ENCODE results near the gene NOS2.
"Not testable (repeated sequence)": the region's sequence is repeated elsewhere in the genome, so short reads cannot be mapped to it uniquely, and the experiment has no call there.

NOS2 gene

GRCh38 chr17:27762527-27763305 is 37.6 kb downstream of the NOS2 start:
- H3K4me1 ChIP-seq (ENCODE audit: control insufficient read depth, insufficient read depth, low read length): no peaks in the 10 kb centered on the region
- H3K4me3 ChIP-seq (ENCODE audit: low read depth, low read length): no peak overlapping the region
- H3K9ac ChIP-seq (ENCODE audit: low read length): no peak overlapping the region
- no peaks in the 10 kb centered on the region for H3K27me3 ChIP-seq (ENCODE audit: control insufficient read depth, insufficient read depth, low read length)
- H3K27ac ChIP-seq (ENCODE audit: low read depth, low read length): no peak overlapping the region
- no peaks in the 10 kb centered on the region for H3K9me3 ChIP-seq (ENCODE audit: control insufficient read depth, insufficient read depth, low read depth, low read length)
- no peaks in the 10 kb centered on the region for H3K36me3 ChIP-seq (ENCODE audit: control insufficient read depth, insufficient read depth, low read length)

GRCh38 chr17:27760931-27761330 is 39.4 kb downstream of the NOS2 start:
- not testable (repeated sequence) for H3K27ac ChIP-seq (ENCODE audit: low read depth, low read length); H3K4me3 ChIP-seq (ENCODE audit: low read depth, low read length); H3K4me1 ChIP-seq (ENCODE audit: control insufficient read depth, insufficient read depth, low read length); H3K9me3 ChIP-seq (ENCODE audit: control insufficient read depth, insufficient read depth, low read depth, low read length); H3K36me3 ChIP-seq (ENCODE audit: control insufficient read depth, insufficient read depth, low read length); H3K9ac ChIP-seq (ENCODE audit: low read length); H3K27me3 ChIP-seq (ENCODE audit: control insufficient read depth, insufficient read depth, low read length)

DNA sequence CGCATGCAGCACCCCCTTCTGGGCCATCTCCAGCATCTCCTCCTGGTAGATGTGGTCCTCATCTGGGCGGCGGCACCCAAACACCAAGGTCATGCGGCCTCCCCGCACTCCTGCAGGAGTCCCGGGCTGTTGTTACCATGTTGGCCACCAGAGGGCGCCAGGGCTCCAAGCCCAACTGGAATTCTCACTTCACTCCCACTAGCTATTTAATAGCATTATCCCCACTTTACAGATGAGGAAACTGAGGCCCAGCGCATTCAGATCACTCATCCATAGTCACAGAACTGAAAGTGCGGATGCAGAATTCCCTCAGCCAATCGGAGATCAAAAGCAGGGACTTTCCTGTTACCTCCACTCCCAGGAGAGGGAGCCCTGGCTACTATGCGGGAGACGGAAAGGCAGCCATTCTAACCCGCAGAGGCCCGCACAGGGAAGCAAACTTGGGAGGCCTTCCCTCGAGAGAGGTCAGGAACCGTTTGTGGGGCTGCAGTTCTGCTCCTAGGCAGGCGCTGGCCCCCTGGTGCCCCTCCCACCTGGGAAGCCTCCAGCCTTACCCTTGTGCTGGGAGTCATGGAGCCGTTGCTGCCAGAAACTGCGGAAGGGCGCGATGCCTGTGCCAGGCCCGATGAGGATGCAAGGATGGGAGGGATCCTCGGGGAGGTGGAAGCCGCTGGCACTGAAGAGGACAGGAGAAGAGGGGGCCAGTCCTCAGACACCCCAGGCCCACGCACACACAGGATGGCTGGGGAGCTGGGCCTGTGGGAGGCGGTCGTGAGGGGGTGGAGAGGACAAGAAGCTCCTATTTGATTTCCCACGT is 40.1 kb downstream of the NOS2 start:
- Histone ChIP-seq H3K27me3 (ENCODE audit: control insufficient read depth, insufficient read depth, low read length) (no peaks in the 10 kb centered on the region), H3K9me3 (ENCODE audit: control insufficient read depth, insufficient read depth, low read depth, low read length) (no peaks in the 10 kb centered on the region), H3K9ac (ENCODE audit: low read length) (no peak overlapping the region), H3K36me3 (ENCODE audit: control insufficient read depth, insufficient read depth, low read length) (no peaks in the 10 kb centered on the region), H3K4me3 (ENCODE audit: low read depth, low read length) (no peak overlapping the region), H3K27ac (ENCODE audit: low read depth, low read length) (no peak overlapping the region), H3K4me1 (ENCODE audit: control insufficient read depth, insufficient read depth, low read length) (no peaks in the 10 kb centered on the region)

DNA sequence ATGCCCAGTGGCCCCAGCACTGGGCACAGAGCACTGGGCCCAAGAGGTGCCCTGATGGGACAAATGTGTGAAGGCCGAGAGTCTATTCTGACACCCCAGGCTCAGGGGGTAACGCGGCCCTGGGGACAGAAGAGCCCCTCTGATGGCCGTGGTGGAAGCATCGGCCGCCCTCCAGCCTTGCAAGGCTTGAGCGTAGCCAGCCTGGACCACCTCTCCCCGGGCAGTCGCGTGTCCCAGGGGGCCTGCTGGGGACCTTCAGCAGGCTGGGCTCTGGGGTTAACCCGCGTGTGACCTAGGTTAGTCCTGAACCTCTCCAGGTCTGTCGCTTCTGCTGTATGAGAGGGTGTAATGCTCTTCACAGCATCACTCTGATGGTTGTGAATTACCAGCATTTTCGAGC is 40.8 kb downstream of the NOS2 start:
- H3K9ac ChIP-seq (ENCODE audit: low read length): no peak overlapping the region
- no peaks in the 10 kb centered on the region for H3K4me1 ChIP-seq (ENCODE audit: control insufficient read depth, insufficient read depth, low read length)
- no peaks in the 10 kb centered on the region for H3K36me3 ChIP-seq (ENCODE audit: control insufficient read depth, insufficient read depth, low read length)
- no peak overlapping the region for H3K4me3 ChIP-seq (ENCODE audit: low read depth, low read length)
- no peak overlapping the region for H3K27ac ChIP-seq (ENCODE audit: low read depth, low read length)
- no peaks in the 10 kb centered on the region for H3K27me3 ChIP-seq (ENCODE audit: control insufficient read depth, insufficient read depth, low read length)
- H3K9me3 ChIP-seq (ENCODE audit: control insufficient read depth, insufficient read depth, low read depth, low read length): no peaks in the 10 kb centered on the region

GRCh38 chr17:27756467-27757371 is 43.6 kb downstream of the NOS2 start:
- H3K36me3 ChIP-seq (ENCODE audit: control insufficient read depth, insufficient read depth, low read length): no peaks in the 10 kb centered on the region
- no peak overlapping the region for H3K9ac ChIP-seq (ENCODE audit: low read length)
- H3K4me3 ChIP-seq (ENCODE audit: low read depth, low read length): no peak overlapping the region
- no peaks in the 10 kb centered on the region for H3K27me3 ChIP-seq (ENCODE audit: control insufficient read depth, insufficient read depth, low read length)
- no peaks in the 10 kb centered on the region for H3K9me3 ChIP-seq (ENCODE audit: control insufficient read depth, insufficient read depth, low read depth, low read length)
- no peaks in the 10 kb centered on the region for H3K4me1 ChIP-seq (ENCODE audit: control insufficient read depth, insufficient read depth, low read length)
- H3K27ac ChIP-seq (ENCODE audit: low read depth, low read length): no peak overlapping the region

GRCh38 chr17:27755706-27756466 is 44.4 kb downstream of the NOS2 start:
- no peak overlapping the region for H3K27ac ChIP-seq (ENCODE audit: low read depth, low read length)
- no peaks in the 10 kb centered on the region for H3K36me3 ChIP-seq (ENCODE audit: control insufficient read depth, insufficient read depth, low read length)
- no peaks in the 10 kb centered on the region for H3K27me3 ChIP-seq (ENCODE audit: control insufficient read depth, insufficient read depth, low read length)
- H3K4me1 ChIP-seq (ENCODE audit: control insufficient read depth, insufficient read depth, low read length): no peaks in the 10 kb centered on the region
- no peak overlapping the region for H3K4me3 ChIP-seq (ENCODE audit: low read depth, low read length)
- no peak overlapping the region for H3K9ac ChIP-seq (ENCODE audit: low read length)
- H3K9me3 ChIP-seq (ENCODE audit: control insufficient read depth, insufficient read depth, low read depth, low read length): no peaks in the 10 kb centered on the region

DNA sequence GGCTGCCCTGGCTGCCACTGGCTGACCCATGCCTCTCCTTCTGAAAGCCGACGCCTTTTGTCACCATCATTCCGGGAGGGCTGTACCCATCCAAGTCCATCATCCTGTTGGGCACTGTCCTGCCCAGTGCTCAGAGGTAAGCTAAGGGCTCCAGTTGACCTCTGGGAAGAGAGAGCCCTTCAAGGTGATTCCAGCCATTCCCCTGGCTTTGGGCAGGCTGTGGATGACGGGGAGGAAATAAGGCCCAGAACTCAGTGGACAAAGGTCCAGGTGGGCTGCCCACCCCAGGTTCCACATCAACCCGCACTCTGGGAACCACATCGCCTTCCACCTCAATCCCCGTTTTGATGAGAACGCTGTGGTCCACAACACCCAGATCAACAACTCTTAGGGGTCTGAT is 45.8 kb downstream of the NOS2 start:
- Histone ChIP-seq H3K4me3 (ENCODE audit: low read depth, low read length) (no peak overlapping the region), H3K27me3 (ENCODE audit: control insufficient read depth, insufficient read depth, low read length) (no peaks in the 10 kb centered on the region)

GRCh38 chr17:27753726-27754125 is 46.6 kb downstream of the NOS2 start:
- H3K4me3 ChIP-seq (ENCODE audit: low read depth, low read length); H3K4me1 ChIP-seq (ENCODE audit: control insufficient read depth, insufficient read depth, low read length); H3K27me3 ChIP-seq (ENCODE audit: control insufficient read depth, insufficient read depth, low read length); H3K9ac ChIP-seq (ENCODE audit: low read length); H3K27ac ChIP-seq (ENCODE audit: low read depth, low read length); H3K36me3 ChIP-seq (ENCODE audit: control insufficient read depth, insufficient read depth, low read length); H3K9me3 ChIP-seq (ENCODE audit: control insufficient read depth, insufficient read depth, low read depth, low read length): not testable (repeated sequence)

More for the DNA sequence above, 45.8 kb downstream of the NOS2 start:
- Histone ChIP-seq H3K9me3 (ENCODE audit: control insufficient read depth, insufficient read depth, low read depth, low read length) (no peaks in the 10 kb centered on the region), H3K9ac (ENCODE audit: low read length) (no peak overlapping the region), H3K36me3 (ENCODE audit: control insufficient read depth, insufficient read depth, low read length) (no peaks in the 10 kb centered on the region), H3K27ac (ENCODE audit: low read depth, low read length) (no peak overlapping the region), H3K4me1 (ENCODE audit: control insufficient read depth, insufficient read depth, low read length) (no peaks in the 10 kb centered on the region)

- not testable (repeated sequence) for H3K9ac ChIP-seq (ENCODE audit: low read length); H3K9me3 ChIP-seq (ENCODE audit: control insufficient read depth, insufficient read depth, low read depth, low read length); H3K27ac ChIP-seq (ENCODE audit: low read depth, low read length); H3K4me3 ChIP-seq (ENCODE audit: low read depth, low read length); H3K27me3 ChIP-seq (ENCODE audit: control insufficient read depth, insufficient read depth, low read length); H3K4me1 ChIP-seq (ENCODE audit: control insufficient read depth, insufficient read depth, low read length); H3K36me3 ChIP-seq (ENCODE audit: control insufficient read depth, insufficient read depth, low read length)
Observed at GRCh38 chr17:27752831-27753619, 47.3 kb downstream of the NOS2 start.

Measured in HUES6 (cell line).